GM19238 (cell line): ENCODE measurements around the gene TM9SF4.
"Not testable (repeated sequence)": the region's sequence is repeated elsewhere in the genome, so short reads cannot be mapped to it uniquely, and the experiment has no call there.

Experiments
- DNase-seq: peaks from one replicate; pipeline ENCODE4 v3.0.0; 2011; ENCODE audit warnings: low spot score; ENCODE audit not compliant: insufficient read length

The TM9SF4 gene

DNA sequence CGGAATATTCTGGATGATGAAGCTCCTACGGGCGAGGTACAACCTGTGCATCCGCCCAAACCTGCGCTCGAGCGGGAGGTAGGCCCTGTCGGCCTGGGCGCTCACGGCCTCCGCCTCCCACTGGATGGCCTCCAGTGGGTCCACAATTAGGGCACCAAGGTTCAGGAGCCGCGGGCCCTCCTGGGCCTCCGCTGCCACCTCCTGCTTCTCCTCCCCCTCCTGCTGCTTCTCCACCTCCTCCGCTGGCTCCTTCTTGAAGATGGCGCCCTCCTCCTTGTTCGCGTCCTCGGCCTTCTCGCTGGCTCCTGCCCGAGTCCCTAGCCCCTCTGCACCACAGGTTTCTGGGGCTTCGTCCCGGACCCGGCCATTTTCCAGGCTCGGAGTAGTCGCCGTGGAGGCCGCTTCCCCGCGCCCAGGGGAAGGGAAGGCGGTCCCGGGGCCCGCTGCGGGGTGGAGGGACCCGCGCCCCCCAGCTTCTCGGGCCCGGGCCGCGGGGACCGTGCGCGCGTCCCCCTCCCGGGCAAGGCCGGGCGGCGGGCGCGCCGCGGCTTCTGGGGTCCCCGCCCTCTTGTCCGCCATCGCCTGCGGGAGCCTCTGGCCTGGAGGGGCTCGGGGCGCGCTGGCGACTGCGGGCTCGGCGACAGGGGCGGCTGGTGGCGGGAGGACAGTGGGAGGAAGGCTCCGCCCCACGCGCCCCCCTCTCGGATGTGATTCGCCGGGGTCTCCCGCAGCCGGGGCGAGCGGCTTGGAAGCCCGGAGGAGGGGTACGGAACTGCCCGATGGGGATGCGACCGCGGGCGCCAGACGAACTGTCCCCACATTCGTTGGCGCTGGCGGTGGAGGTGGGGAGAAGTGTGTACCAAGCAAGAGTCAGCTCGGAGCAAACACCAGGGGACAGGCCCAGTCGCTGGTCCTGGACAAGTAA, 80.4 kb downstream of the TM9SF4 start:
- DNase-seq: no peak

DNA sequence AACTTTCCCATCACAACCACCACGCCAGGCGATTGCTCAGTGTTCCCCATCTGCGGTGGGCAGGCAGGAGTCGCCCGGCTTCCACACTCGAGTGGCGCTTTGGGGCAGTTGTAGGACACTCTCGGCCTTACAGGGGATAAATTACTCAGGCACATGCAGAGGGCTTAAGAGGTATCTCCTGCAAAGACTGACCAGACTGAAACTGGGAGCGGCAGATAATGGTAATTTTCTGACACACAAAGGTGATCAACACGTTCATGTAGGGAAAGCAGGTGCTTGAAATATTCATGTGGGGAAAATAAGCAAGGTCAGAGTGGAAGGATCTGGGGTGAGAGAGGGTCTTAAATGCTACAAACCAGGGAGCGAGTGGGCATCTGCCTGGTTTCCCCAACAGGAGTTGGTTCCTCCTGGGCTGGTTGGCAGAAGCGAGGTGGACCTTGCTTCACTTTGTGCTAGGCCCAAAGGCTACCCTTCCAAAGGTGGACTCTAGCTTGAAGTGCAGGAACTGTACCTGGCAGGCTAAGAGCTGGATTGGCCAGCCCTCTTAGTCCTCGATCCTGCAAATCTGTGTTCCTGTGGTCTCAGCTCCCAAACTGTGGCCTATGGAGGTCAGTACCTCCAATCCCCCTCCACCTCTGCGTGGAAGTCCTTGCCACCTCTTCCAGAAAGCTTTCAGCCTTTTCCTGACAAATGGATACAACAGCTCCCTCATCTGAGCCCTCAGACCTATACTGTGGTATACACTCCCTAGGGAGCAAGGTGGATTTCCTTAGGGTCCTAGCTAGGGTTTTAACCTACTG, 81.3 kb downstream of the TM9SF4 start:
- DNase-seq: no peak

DNA sequence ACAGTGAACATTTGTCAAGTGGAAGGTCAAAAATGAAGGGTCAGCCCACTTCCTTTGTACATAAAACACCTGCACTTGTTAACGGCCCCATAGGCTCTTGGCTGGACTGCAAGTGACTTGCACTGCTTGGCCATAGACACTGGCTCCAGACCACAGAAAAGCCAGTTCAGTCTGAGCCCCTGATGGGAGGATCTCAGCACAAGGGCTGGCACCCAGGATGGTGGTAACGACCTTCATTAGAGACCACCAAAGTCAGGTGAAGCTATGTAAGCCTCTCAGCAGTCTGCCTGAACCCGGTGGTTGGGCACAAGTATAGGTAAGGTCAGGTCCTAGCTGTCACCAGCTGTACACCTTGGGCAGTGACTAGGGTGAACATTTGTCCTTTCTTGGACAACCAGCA, 81.9 kb downstream of the TM9SF4 start:
- no peak for DNase-seq

DNA sequence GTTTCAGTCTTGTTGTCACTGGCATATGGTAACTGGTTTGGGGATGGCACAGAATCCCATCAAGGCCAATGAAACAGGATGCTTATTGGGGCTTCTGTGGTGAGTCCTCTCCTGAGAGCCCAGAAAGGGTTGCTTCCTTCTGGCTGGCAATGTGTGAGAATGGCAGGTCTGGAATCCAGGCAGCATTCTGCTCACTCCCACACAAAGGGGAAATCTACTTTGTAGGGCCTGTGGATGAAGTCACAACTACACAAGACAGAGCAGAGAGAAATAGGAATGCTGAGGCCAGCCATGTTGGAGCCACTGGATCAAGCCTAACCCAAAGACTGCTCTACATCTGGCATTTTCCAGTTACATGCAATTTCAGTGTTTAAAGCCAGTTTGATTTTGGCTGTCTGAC, 82.4 kb downstream of the TM9SF4 start:
- DNase-seq: no peak

DNA sequence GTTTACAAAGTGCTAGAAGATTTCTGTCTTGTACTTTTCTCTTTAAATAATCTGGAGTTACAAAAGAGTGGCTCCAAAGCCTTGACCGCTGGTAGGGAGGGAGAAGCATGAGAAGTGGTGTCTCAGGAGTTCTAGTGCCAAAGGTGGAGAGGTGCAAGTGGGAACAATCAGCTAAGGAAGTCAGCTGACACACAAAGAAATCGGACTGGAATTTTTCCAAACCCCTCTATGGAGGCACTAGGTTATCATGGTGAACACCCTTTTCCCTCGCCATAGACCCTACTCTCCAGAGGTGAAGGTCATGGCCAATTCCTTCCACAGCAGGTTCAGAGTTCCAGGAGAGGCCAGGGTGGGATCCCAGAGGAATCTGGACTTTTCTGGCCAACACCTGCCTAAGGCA, 83.2 kb downstream of the TM9SF4 start:
- DNase-seq: no peak

DNA sequence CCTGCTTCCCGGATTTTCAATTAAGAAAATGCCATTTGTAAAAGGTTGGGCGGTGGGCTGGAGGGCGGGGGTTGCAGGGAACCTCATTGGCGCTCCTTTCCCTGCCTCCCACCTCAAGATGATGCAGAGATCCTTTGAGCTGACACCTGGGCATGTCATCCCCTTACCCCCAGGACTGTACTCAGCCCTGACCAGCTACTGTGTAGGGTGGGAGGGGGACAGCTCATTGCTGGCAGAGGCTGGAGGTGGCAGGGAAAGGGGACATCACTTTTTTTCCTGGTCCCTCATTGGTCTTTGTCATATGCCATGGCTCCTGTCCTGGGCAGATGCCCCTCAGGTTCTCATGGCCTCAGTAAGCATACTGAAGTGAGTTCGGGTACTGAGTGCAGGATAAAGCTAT, 83.8 kb downstream of the TM9SF4 start:
- DNase-seq: not testable (repeated sequence)

DNA sequence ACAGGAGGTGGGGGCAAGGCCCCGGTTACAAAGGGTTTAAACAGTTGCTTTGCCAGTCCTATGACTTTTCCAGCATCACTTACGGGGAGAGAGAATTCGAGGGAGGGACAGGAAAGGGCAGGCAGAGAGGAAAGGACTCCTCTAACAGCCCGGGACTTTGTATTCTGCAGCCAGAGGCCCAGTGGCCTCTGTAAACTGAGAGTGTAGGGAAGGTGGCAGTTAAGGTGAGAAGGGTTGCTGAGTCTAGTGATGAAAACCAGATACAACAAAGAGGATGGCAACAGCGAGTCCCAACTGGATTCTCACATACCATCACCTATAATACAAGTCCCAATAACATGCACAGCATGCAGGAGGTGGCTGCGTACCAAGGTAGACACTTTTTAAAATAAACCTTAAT, 84.5 kb downstream of the TM9SF4 start:
- DNase-seq: no peak

DNA sequence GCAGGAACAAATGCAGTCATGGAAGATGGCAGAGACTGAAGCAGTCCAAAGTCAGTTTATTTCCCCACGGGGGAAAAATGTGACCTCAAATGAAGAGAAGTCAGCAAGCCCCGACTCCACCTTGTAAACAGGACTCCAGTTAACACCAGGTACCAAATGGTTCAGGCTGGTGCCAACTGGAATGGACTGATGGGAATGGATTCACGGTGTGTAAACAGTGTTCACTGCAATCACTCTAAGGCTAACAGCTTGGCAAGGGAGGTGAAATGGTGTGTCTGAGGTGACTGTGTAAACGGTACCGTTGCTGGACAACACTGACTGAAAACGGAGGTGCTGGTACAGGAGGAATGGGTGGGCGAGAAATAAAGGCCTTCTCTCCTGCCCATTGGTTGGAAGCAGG, 86.1 kb downstream of the TM9SF4 start:
- DNase-seq: no peak

DNA sequence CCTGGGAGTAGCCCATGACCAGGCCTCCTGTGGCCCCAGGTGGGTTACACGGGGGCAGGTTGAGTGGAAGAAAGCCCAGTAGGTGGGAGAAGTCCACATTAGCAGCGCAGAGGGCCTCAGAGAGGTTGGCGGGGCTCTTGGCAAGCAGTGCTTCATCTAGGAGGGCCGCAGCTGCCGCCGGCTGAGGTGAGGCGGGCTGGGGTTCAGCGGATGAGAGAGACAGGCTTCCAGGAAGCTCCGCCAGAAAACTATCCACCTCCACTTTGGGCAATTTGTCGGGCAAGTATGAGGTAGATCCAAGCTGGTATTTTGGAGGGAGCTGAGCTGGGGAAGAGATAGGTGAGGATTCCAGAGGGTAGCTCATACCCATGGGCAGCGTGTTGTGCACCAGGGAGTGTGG, 87.1 kb downstream of the TM9SF4 start:
- DNase-seq: not testable (repeated sequence)

DNA sequence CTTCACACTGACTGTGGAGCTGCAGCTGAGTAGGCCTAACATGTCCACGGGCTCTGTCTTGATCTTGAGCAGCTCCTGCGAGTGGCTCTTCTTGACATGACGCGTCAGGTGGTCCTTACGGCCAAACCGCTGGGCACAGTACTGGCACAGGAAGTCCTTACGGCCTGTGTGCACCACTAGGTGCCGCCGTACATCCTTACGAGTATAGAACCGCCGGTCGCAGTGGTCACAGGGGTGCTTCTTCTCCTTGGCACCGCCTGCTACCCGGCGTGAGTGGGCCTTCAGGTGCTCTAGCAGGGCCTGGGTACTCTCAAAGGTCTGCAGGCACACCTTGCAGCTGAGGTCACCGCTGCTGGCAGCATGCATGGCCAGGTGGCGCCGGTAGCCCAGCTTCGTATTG, 87.6 kb downstream of the TM9SF4 start:
- DNase-seq: not testable (repeated sequence)

DNA sequence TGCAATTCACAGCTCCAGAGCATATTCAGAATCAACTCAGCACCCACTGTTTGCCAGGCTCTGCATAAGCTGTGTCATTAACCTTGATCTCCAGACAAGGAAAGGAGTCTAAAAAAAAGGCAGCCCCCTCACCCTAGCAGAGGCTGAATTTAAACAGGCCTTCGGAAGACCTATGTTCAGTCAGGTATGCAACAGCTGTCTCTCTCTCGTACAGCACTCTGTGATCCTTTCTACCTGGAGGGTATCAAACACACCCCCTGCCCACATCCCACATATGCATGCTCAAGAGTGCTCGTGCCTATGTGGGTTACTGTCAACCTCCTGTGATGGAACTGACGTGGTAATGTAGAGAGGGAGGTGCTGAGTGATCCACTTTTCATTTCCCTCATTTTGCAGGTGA, 89.5 kb downstream of the TM9SF4 start:
- no peak for DNase-seq

DNA sequence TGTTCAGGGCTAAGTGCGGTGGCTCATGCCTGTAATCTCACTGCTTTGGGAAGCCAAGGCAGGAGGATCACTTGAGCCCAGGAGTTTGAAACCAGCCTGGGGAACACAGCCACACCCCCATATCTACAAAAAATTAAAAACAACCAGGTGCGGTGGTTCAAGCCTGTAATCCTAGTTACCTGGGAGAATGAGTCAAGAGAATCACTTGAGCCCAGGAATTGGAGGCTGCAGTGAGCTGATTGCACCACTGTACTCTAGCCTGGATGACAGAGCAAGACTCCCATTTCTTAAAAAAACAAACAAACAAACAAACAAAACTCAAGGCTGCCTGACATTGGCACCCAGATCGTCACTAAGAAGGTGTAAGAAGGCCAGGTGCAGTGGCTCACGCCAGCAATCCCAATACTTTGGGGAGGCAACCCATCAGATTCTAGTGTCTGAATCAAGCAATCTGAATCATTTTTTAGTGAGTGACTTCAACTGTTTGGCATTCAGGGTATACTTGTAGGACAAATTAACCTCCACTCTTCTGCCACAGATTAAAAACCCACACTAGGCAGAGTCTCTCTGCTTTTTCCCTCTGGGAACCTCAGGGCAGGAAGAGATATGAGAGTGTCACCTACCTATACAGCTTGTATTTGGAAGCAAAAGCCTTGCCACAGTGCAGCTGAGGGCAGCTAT, 91.9 kb downstream of the TM9SF4 start:
- DNase-seq: no peak

DNA sequence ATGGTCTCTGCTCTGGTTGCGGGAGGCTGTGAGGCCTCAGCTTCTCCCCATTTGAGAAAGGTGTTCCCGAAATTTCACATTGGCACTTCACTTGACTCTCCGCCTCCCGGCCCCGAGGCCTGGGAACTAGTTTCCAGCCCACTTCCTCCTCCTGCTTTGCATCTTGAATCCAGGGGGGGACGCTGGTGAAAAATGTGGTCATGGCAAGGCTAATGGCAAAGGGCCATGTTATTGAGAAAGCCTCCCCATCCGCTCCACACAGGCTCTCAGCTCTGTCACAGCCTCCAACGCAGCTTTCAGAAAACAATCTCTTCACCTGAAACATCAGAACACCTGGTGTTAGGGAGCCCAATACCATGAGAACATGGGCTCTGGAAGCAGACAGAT, 92.5 kb downstream of the TM9SF4 start:
- no peak for DNase-seq

DNA sequence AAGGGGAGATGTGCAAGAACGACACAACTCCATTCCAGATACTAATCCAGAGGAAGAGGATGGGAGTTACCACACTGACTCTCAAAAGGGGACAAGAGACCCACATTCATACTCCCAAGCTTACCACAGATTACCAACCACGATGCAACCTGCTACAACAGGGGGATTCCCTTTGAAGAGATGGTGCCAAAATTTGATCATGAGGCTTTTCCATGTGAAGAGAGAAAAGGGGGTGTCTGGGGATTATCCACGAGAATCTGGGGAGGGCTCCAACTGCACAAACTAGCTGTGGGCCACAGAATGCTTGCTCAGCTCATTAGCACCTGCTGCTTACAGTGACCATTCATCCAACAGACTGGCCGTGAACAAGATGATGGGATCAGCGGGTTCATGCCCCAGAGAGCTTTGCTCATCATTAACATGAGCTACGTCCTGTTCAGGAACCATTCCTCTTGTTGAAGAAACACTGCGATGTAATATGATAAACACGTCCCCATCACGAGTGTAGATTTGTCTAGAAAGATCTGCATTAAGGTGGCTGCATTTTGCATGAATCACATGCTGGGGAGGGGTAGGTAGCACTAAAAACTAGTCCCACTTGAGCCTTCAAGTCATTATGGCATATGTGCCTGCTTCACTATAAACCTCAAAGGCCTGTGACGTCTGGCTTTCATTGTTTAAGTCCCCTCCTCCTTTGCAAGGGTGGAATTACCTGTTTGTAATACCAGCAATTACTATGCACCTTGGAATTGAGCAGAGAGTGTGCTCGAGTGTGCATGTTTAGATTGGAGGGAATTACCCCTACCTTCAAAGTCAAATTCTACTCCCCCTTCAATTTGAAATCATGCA, 94.1 kb downstream of the TM9SF4 start:
- no peak for DNase-seq

DNA sequence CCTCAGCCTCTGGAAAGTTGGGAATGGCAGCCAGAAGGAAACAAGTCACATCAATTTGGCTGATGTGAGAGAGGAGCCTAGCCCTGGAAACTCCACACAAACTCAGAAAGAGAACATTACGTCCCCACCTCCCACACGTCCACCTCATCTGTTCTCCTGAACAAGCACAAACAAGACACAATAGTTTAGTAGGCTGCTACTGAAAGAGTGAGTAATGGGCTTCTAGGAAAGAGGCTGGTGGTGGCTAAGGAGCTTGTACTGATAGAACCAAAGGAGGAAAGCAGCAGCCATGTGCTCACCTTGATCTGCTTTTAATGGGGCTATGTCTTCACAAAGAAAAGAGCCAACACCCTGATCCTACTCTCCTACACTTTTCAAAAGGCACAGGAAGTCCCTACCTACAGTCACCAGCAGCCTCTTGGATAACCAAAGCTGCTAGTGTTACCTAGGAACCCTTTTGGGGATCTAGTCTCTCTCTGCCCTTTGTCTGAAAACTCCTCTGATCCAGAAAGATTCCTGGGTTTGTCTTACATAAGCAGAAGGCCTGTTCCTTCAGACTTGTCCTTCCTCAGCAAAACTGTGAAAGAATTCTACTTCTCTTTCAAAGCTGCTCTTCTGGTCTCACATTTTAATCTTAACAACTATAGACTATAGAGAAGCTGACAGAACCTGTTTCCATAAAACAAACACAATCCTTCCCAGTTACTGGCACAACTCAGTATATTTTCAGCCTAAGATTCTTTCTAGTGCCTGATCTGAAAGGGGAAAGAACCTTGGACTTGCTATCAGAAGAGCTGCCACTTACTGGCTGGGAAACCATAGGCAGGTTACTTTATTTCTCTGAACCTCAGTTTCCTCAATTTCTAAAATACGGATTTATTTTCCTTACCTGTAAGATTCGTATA, 94.9 kb downstream of the TM9SF4 start:
- no peak for DNase-seq

DNA sequence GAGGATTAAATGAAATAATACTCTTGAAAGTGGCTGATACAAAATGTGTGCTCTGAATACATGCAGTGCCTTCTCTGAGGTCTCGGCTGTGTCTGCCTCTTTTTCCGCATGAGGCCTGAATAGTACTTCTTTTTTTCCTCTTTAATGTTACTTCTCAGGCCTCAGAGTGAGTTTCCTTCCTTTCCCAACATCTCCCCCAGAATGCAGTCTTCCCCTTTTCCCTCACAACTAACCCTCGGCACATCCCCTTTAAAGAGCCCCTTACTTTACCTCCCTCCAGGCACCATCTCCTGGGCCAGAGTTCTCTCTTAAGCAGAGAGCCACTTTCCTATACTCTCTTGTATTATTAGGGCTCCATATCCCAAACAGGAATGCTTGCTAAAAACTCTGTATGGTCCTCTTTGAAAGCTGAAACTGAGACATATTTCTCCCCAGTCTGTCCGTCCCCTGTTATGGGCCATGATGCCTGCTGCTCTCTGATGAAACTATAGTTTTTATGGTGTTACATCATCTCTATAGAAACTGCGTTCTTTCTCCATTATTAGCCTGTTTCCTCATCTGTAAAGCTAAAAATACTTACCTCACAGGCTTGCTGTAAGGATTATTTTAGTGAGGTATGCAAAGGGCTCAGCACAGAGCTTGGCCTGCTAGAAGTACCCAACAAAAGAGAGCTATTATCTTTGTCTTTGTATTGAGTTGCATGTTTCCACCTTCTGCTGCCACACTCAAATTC, 95.8 kb downstream of the TM9SF4 start:
- DNase-seq: no peak

DNA sequence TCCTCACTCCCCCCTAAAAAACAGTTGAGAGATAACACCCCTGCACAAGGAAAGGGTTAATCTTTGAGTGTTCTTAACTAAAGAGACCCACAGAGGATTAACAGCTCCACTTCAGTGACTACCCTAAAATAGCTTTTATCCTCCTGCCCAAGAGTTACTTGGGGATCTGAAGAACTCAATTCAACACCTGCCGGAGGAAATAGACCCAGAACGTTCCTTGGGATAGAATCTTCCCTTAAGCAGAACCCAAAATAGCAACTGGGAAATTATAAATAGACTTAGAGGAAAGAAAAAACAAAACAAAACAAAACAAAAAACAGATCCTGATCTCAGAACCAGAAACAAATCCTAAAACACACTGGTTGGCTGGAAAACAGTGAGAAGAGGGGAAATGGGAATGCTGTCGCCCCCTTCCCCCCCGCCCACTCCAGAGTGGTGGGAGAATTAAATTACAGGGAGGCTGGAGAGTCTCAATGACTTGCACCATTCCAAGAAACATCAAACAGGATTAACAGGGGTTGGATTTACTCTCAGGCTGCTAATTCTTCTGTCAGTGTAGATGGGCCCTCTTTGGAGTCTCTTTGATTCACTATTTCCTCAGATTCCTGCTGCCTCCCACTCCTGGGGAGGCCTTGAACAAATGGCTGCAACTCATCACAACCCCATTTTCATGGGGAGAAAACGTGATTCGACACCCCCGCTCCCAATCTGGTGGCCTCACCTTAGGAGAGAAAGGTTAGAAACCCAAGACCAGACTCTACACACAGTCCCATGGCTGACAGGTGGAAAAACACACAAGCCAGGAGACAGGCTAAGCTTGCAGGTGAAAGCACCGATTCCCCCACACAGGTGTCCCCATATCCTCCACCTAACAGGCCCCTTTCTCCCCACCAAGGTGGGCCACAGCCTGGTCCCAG, 96.6 kb downstream of the TM9SF4 start:
- DNase-seq: no peak
